PC-9 (cell line): ENCODE measurements around the gene TSHZ3.

Experiments
- CTCF ChIP-seq: fragments of 200-600 bp; sonication (generic); conservative IDR thresholded peaks from 2 replicates; pipeline ENCODE4 v1.6.1; 2017; ENCODE audit warnings: mixed run types, antibody characterized with exemption, mild to moderate bottlenecking, moderate library complexity
- EZH2 ChIP-seq: fragments of 200-600 bp; sonication (generic); IDR thresholded peaks from 2 replicates; pipeline ENCODE4 v1.8.0; 2017; ENCODE audit warnings: antibody characterized with exemption, low read depth

GRCh38 chr19:31253526-31254179 lies 95.6 kb downstream of the TSHZ3 start:
- TF ChIP-seq EZH2 (no peak), CTCF (no peak)
